ENCODE data around the gene SERGEF. TPM values are rescaled to one million over a fixed set of nuclear protein-coding genes. Genes with fewer than 3 reads are reported as not detected.

SERGEF gene
- total and polyA plus RNA-seq, 10 of the 15 experiments (the other 5 are each of a cell fraction or from before 2014, with no cell fraction given), result 14.6 to 27.8 (median 22.4) TPM

DNA sequence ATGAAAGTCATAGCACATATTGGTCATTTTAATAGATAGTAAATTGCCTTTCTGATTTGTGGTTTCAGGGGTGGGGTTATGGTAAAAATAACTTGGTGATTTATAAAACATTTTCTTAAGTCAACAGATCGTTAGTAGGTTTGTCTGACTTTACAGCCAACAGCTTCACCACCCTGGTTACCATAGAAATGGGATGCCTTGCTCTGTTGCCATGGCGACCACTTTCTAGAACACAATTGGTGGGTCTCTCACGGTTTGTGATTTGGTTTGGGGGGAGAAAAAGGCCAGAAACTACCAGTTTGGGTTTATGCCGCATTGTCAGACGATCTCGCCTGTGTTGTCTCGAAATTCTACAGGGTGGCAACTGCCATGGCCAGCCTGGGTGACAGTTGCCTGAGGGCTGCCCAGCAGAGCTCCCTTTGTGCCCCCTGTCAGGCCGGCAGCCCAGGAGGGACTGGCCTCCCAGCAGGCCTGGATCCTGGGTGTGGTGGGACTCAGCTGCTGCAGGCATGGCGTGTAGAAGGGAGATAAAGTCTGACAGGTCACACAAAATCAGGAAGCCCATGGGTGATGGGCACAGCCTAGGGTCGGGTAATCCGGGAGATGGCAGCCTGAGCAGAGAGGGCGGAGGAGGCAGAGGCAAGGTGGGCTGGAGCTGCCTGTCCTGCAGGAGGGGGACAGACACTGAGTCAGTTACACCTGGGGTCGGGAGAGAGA is 247.3 kb downstream of the SERGEF start:
- CTCF ChIA-PET, result no interaction called here
- H3K4me2 ChIP-seq (ENCODE audit: control insufficient read depth, insufficient read depth), result no peak overlapping the region
- no peak overlapping the region for H3K4me3 ChIP-seq
- no peaks in the 10 kb centered on the region for H3K4me1 ChIP-seq (ENCODE audit: control insufficient read depth, insufficient read depth, low read length)
- POLR2A ChIA-PET, result no interaction called here
- FAIRE-seq (no peak), ATAC-seq (no peak), DNase-seq (ENCODE audit: low read depth, low spot score) (no peak)
- no peaks in the 10 kb centered on the region for H3K9me3 ChIP-seq (replicated peaks; ENCODE audit: control insufficient read depth, insufficient read depth, low read length)
- no TSS peak for BruUV-seq (replicated peaks)
- RAD21 ChIA-PET (ENCODE audit: unreplicated experiment), result no interaction called here
- no peaks in the 10 kb centered on the region for H3K79me2 ChIP-seq (ENCODE audit: control insufficient read depth, insufficient read depth, low read length)
- intact Hi-C loops (cut with micrococcal nuclease; ENCODE audit: unreplicated experiment), result no loop called here
- SMC1A ChIA-PET (ENCODE audit: uncharacterized antibody, unreplicated experiment), result no interaction called here
- H4K20me1 ChIP-seq (ENCODE audit: control insufficient read depth, insufficient read depth), result no peaks in the 10 kb centered on the region
- no peaks in the 10 kb centered on the region for H3K27me3 ChIP-seq (replicated peaks in 1 of 2; ENCODE audit: control insufficient read depth in 2 of 2, insufficient read depth in 2 of 2, low read length in 1 of 2)
- no peaks in the 10 kb centered on the region for H3K36me3 ChIP-seq (ENCODE audit: control insufficient read depth in 2 of 2, insufficient read depth in 2 of 2, low read length in 1 of 2)
- in situ Hi-C loops (cut with MboI), result no loop called here
- no peak overlapping the region for H2AFZ ChIP-seq (ENCODE audit: control insufficient read depth, low read depth, low read length)
- no peak overlapping the region for H3K27ac ChIP-seq (ENCODE audit: control insufficient read depth, insufficient read depth)
- 45% methylated on average over 13 of the region's 13 CpGs for WGBS (ENCODE audit: insufficient coverage, insufficient replicate concordance, low lambda C conversion rate, missing lambda C conversion rate)
- no peak overlapping the region for H3K9ac ChIP-seq (ENCODE audit: control insufficient read depth, insufficient read depth, low read length)
- TF ChIP-seq, protein P1, sequence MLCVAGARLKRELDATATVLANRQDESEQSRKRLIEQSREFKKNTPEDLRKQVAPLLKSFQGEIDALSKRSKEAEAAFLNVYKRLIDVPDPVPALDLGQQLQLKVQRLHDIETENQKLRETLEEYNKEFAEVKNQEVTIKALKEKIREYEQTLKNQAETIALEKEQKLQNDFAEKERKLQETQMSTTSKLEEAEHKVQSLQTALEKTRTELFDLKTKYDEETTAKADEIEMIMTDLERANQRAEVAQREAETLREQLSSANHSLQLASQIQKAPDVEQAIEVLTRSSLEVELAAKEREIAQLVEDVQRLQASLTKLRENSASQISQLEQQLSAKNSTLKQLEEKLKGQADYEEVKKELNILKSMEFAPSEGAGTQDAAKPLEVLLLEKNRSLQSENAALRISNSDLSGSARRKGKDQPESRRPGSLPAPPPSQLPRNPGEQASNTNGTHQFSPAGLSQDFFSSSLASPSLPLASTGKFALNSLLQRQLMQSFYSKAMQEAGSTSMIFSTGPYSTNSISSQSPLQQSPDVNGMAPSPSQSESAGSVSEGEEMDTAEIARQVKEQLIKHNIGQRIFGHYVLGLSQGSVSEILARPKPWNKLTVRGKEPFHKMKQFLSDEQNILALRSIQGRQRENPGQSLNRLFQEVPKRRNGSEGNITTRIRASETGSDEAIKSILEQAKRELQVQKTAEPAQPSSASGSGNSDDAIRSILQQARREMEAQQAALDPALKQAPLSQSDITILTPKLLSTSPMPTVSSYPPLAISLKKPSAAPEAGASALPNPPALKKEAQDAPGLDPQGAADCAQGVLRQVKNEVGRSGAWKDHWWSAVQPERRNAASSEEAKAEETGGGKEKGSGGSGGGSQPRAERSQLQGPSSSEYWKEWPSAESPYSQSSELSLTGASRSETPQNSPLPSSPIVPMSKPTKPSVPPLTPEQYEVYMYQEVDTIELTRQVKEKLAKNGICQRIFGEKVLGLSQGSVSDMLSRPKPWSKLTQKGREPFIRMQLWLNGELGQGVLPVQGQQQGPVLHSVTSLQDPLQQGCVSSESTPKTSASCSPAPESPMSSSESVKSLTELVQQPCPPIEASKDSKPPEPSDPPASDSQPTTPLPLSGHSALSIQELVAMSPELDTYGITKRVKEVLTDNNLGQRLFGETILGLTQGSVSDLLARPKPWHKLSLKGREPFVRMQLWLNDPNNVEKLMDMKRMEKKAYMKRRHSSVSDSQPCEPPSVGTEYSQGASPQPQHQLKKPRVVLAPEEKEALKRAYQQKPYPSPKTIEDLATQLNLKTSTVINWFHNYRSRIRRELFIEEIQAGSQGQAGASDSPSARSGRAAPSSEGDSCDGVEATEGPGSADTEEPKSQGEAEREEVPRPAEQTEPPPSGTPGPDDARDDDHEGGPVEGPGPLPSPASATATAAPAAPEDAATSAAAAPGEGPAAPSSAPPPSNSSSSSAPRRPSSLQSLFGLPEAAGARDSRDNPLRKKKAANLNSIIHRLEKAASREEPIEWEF (IDR thresholded peaks at IDR 0.05; ENCODE audit: insufficient replicate concordance, low read depth, low read length), result no peak
- TF ChIP-seq RUNX3 (IDR thresholded peaks at IDR 0.05; ENCODE audit: low read length), result no peak
- no peak for TF ChIP-seq ZNF274 (IDR thresholded peaks at IDR 0.05; ENCODE audit: insufficient read depth, insufficient read length)
- no peak for TF ChIP-seq MTA2 (IDR thresholded peaks at IDR 0.05; ENCODE audit: low read depth)
- no peak for TF ChIP-seq NFIC (IDR thresholded peaks at IDR 0.05; ENCODE audit: low read depth, low read length)
- TF ChIP-seq, protein P2, sequence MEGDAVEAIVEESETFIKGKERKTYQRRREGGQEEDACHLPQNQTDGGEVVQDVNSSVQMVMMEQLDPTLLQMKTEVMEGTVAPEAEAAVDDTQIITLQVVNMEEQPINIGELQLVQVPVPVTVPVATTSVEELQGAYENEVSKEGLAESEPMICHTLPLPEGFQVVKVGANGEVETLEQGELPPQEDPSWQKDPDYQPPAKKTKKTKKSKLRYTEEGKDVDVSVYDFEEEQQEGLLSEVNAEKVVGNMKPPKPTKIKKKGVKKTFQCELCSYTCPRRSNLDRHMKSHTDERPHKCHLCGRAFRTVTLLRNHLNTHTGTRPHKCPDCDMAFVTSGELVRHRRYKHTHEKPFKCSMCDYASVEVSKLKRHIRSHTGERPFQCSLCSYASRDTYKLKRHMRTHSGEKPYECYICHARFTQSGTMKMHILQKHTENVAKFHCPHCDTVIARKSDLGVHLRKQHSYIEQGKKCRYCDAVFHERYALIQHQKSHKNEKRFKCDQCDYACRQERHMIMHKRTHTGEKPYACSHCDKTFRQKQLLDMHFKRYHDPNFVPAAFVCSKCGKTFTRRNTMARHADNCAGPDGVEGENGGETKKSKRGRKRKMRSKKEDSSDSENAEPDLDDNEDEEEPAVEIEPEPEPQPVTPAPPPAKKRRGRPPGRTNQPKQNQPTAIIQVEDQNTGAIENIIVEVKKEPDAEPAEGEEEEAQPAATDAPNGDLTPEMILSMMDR (IDR thresholded peaks at IDR 0.05 in 2 of 3, conservative IDR thresholded peaks at IDR 0.05 in 1 of 3; ENCODE audit: control insufficient read depth in 2 of 3, extremely low read depth in 1 of 3, insufficient read depth in 1 of 3, low read depth in 3 of 3, low read length in 3 of 3), result no peak
- no peak for TF ChIP-seq YY1 (IDR thresholded peaks at IDR 0.05; ENCODE audit: low read depth, low read length)
- TF ChIP-seq JUND (IDR thresholded peaks at IDR 0.05; ENCODE audit: low read depth, low read length), result no peak
- TF ChIP-seq ETV6 (conservative IDR thresholded peaks at IDR 0.05 in 1 of 2, IDR thresholded peaks at IDR 0.05 in 1 of 2; ENCODE audit: borderline replicate concordance in 1 of 2, low read depth in 1 of 2), result no peak
- no peak for TF ChIP-seq CHD2 (IDR thresholded peaks at IDR 0.05; ENCODE audit: borderline replicate concordance, low read depth, low read length)
- no peak for TF ChIP-seq ESRRA (IDR thresholded peaks at IDR 0.05; ENCODE audit: low read length)
- no peak for TF ChIP-seq ASH2L (IDR thresholded peaks at IDR 0.05; ENCODE audit: borderline replicate concordance, low read depth)
- no peak for TF ChIP-seq MEF2B (IDR thresholded peaks at IDR 0.05; ENCODE audit: partially characterized antibody, poor library complexity, severe bottlenecking)
- TF ChIP-seq EED (IDR thresholded peaks at IDR 0.05; ENCODE audit: low read depth), result no peak
- TF ChIP-seq, protein P3, sequence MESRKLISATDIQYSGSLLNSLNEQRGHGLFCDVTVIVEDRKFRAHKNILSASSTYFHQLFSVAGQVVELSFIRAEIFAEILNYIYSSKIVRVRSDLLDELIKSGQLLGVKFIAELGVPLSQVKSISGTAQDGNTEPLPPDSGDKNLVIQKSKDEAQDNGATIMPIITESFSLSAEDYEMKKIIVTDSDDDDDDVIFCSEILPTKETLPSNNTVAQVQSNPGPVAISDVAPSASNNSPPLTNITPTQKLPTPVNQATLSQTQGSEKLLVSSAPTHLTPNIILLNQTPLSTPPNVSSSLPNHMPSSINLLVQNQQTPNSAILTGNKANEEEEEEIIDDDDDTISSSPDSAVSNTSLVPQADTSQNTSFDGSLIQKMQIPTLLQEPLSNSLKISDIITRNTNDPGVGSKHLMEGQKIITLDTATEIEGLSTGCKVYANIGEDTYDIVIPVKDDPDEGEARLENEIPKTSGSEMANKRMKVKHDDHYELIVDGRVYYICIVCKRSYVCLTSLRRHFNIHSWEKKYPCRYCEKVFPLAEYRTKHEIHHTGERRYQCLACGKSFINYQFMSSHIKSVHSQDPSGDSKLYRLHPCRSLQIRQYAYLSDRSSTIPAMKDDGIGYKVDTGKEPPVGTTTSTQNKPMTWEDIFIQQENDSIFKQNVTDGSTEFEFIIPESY (IDR thresholded peaks at IDR 0.05), result no peak
- no peak for TF ChIP-seq STAT1 (conservative IDR thresholded peaks at IDR 0.05)
